Naive B cell (primary cell): ENCODE data around the gene ARID1B. TPM values are rescaled to one million over a fixed set of nuclear protein-coding genes. Genes with fewer than 3 reads are reported as not detected.

ENCODE experiments used
- ATAC-seq, 2 donors: fragments of 150-1000 bp; cut with Tn5 transposase; 2 replicates each; pipeline ENCODE4 v1.10.0; 2021; ENCODE audit warnings: low read depth in 2 of 2, mild to moderate bottlenecking in 2 of 2, moderate library complexity in 2 of 2
- DNase-seq: peaks from one replicate; pipeline ENCODE4 v3.0.0; 2022
- H3K27ac Mint-ChIP-seq, 6 donors: one replicate each; pipeline ENCODE4 v1.8.0; 2020 to 2022; ENCODE audit warnings: mild to moderate bottlenecking in 6 of 6, mixed read lengths in 6 of 6, moderate library complexity in 5 of 6, inconsistent platforms in 2 of 6
- H3K27me3 Mint-ChIP-seq, 3 donors: one replicate each; pipeline ENCODE4 v1.8.0; 2021 to 2022; ENCODE audit warnings: mixed read lengths in 3 of 3, mild to moderate bottlenecking in 1 of 3
- H3K36me3 Mint-ChIP-seq, 2 donors: one replicate each; pipeline ENCODE4 v1.8.0; 2020 to 2022; ENCODE audit warnings: mixed read lengths in 2 of 2, inconsistent platforms in 1 of 2, mild to moderate bottlenecking in 1 of 2
- H3K4me1 Mint-ChIP-seq, 3 donors: one replicate each; pipeline ENCODE4 v1.8.0; 2020 to 2022; ENCODE audit warnings: mixed read lengths in 3 of 3, inconsistent platforms in 1 of 3, mild to moderate bottlenecking in 1 of 3, moderate library complexity in 1 of 3
- H3K4me3 Mint-ChIP-seq, 8 donors: one replicate each; pipeline ENCODE4 v1.8.0; 2020 to 2022; ENCODE audit warnings: mild to moderate bottlenecking in 8 of 8, mixed read lengths in 8 of 8, moderate library complexity in 8 of 8, inconsistent platforms in 2 of 8
- H3K9me3 Mint-ChIP-seq, 7 donors: one replicate each; pipeline ENCODE4 v1.8.0; 2020 to 2022; ENCODE audit warnings: mixed read lengths in 7 of 7, mild to moderate bottlenecking in 5 of 7, inconsistent platforms in 2 of 7, moderate library complexity in 1 of 7
- polyA plus RNA-seq, 6 donors: library from polyadenylated mRNA; unstranded; fragments of 300-500 nt; fragmentation: Illumina TruSeq; gene quantifications; one replicate each; pipeline ENCODE4 v1.2.3, GENCODE V29; 2021; ENCODE audit warnings: low read depth in 6 of 6

The ARID1B gene
- polyA plus RNA-seq, 6 donors from 2014 or later: 16.6 to 44.1 (median 27.5) TPM

DNA sequence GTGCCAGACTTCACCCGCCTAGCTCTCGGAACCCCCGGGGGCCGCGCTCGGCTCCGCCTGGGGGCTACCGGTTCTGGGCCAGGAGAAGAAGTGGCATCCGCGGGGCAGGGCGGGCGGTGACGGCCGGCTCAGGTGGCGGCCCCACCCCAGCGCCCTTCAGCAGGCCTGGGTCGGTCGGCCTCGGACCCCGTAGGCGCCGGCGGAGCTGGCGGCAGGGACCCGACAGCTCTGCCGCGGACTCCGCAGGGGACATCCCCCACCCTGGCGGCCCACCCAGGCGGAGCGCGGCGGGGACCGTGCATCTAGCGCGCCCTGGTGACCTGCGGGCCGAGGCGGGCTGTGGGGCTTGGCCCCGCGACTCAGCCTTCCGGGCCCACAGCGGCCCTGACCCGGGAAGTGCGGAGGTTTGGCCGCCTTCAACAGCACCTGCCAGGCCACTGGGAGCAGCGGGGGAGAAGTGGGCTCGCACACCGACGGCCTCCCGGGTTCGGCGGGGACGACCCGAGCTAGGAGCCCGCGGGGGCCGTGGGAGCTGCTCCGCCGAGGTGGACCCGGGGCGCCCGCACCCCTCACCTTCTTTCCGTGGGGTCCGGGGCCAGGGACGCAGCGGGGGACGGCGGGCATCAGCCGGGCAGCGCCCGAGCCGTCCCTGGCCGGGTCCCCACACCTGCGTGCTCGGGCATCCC, 459.0 kb downstream of the ARID1B start:
- peak overlapping the region in 7 of 8 donors; percentile 89 to 100 (median 92) for H3K4me3 Mint-ChIP-seq
- peaks cover 0 to 5% (median 1%) of the 10 kb centered on the region in 7 donors for H3K9me3 Mint-ChIP-seq
- no peaks in the 10 kb centered on the region for H3K36me3 Mint-ChIP-seq
- peak; percentile 50 for DNase-seq
- H3K27me3 Mint-ChIP-seq: peaks cover 46 to 69% (median 61%) of the 10 kb centered on the region in 3 donors
- H3K4me1 Mint-ChIP-seq: peaks cover 14 to 30% (median 14%) of the 10 kb centered on the region in 3 donors
- ATAC-seq: peak; percentile 67 to 76
- no peak overlapping the region for H3K27ac Mint-ChIP-seq

DNA sequence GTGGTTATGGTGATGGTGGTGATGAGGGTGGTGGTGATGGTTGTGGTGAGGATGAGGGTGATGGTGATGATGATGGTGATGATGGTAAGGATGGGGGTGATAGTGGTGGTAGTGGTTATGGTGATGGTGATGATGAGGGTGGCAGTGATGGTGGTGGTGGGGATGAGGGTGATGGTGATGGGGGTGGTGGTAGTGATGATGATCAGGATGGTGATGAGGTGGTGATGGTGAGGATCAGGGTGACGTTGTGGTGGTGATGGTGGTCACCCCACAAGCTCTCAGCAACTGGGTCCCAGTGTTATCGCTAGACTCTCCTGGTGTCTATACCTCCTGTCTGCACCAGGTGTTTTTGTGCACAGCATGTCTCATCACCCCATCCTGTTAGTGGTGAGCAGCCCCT, 461.2 kb downstream of the ARID1B start:
- no peak overlapping the region for H3K4me3 Mint-ChIP-seq
- peaks cover 35 to 65% (median 58%) of the 10 kb centered on the region in 3 donors for H3K27me3 Mint-ChIP-seq
- H3K9me3 Mint-ChIP-seq: peaks cover under 1 to 7% (median 3%) of the 10 kb centered on the region in 7 donors
- no peak for DNase-seq
- H3K27ac Mint-ChIP-seq: no peak overlapping the region
- ATAC-seq: no peak
- H3K36me3 Mint-ChIP-seq: peaks cover under 1 to 1% of the 10 kb centered on the region in 2 donors
- peaks cover 14 to 30% (median 14%) of the 10 kb centered on the region in 3 donors for H3K4me1 Mint-ChIP-seq

DNA sequence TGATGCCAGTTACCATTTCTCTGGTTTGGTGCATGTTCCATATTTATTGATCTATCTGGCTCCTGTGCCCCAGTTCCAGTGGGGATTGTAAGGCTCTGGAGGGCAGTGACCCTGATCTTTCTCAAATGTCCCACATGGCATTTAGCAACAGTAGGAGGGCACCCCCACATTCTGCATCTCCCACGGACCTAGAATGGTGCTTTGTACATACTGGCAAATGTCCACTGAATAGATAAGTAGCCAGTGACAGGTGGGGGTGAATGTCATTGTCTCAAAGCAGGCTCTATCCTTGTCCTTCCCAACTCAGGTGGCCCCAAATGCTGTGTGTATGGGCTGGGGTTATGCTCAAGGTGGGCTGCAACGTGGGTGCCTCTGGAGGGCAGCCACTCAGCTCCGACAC, 462.0 kb downstream of the ARID1B start:
- peaks cover 32 to 63% (median 58%) of the 10 kb centered on the region in 3 donors for H3K27me3 Mint-ChIP-seq

DNA sequence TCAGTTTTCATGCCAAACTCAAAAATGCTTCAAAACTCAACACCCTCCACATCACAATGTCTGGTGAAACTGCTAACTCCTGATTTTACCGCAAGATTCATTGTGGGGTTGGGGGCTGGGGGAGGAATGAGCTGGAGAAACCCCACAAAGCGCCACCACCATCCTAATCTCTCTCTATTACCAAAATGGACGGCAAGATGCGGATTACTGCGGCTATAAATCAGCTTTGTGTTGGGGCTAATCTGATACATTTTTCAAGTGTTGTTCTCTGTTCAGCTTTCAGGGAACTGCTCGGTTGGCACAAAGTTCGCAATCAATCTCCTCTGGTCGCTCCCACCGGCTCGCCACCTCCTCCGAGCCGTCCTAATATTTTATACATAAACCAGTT, 462.5 kb downstream of the ARID1B start:
- DNase-seq (no peak), ATAC-seq (no peak)
- H3K36me3 Mint-ChIP-seq: peaks cover 6 to 13% of the 10 kb centered on the region in 2 donors
- no peak overlapping the region for H3K27ac Mint-ChIP-seq
- peak overlapping the region in 1 of 8 donors; percentile 57 for H3K4me3 Mint-ChIP-seq
- H3K4me1 Mint-ChIP-seq: peaks cover 11 to 22% (median 12%) of the 10 kb centered on the region in 3 donors
- H3K27me3 Mint-ChIP-seq: peaks cover 32 to 58% (median 57%) of the 10 kb centered on the region in 3 donors
- H3K9me3 Mint-ChIP-seq: peaks cover 5 to 13% (median 7%) of the 10 kb centered on the region in 7 donors

More for the DNA sequence above, 462.0 kb downstream of the ARID1B start:
- DNase-seq: no peak
- Mint-ChIP-seq H3K27ac (no peak overlapping the region), H3K4me3 (no peak overlapping the region), H3K9me3 (peaks cover 3 to 12% (median 7%) of the 10 kb centered on the region in 7 donors), H3K4me1 (peaks cover 14 to 26% (median 14%) of the 10 kb centered on the region in 3 donors), H3K36me3 (peaks cover 6 to 9% of the 10 kb centered on the region in 2 donors)
- ATAC-seq: no peak

DNA sequence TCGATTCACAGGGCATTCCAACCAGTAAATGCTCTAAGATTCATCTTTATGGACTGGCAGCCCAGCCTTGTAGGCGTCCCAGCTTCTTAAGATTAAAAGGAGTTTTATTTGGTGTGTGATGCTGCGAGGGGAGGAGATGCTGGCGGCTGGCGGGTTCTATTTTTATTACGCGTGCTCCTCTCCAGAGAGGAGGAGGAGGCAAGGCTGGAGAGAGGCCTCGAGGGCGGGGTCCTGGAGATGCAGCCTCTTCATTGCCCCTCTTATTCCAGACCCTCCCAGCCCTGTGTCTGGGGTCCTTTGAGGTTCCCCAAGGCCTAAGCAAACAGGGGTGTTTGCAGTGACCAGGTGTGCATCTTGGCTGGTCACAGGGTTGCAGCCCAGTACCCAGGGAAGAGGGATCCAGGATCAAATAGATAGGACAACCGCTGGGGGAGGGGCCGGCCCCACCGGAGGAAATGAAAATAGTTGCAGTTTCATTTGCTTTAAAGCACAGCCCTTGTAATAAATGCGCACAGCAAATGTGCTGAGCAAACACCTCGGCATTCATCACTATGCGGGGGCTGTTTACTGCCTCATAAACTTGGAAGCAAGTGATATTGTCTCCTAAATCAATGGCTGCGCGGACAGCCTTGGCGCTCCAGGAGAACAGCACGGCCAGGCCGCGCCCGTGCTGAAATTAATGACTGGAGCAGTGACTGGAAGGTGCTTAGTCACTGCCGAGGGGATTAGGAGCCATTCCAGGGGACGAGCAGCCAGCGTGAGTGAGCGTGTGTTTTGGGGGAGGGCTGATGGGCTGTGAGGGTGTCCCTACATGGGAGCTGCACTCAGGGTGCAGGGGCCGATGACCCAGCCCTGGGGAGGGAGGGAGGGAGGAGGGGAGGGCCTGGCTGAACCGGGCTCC, 463.1 kb downstream of the ARID1B start:
- Mint-ChIP-seq H3K4me3 (peak overlapping the region in 6 of 8 donors; percentile 1 to 65 (median 43)), H3K9me3 (peaks cover 6 to 13% (median 7%) of the 10 kb centered on the region in 7 donors), H3K36me3 (peaks cover 6 to 13% of the 10 kb centered on the region in 2 donors), H3K27me3 (peaks cover 28 to 52% (median 51%) of the 10 kb centered on the region in 3 donors), H3K4me1 (peaks cover 7 to 15% (median 9%) of the 10 kb centered on the region in 3 donors), H3K27ac (no peak overlapping the region)
- DNase-seq: no peak
- ATAC-seq: no peak

GRCh38 chr6:157240960-157241311, 463.8 kb downstream of the ARID1B start:
- no peak overlapping the region for H3K27ac Mint-ChIP-seq
- H3K9me3 Mint-ChIP-seq: peaks cover 6 to 13% (median 7%) of the 10 kb centered on the region in 7 donors
- H3K36me3 Mint-ChIP-seq: peaks cover 6 to 13% of the 10 kb centered on the region in 2 donors

DNA sequence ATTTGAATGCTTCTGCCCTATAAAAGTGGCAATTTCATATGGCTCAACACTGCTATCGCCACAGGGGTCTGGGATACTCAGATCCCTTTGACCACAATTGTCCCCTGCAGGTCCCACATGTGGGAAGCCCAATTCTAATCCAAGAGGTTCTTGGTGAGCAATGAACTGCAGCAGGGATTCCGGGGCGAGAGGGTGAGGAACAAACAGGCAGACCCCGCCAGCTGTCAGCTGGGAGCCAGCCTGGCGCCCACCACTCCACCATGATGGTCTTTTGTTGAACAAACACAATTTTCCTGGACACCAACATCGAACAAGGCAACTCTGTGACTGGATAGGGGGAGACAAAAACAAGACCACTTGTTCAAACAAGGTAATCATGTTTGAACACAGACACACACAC, 465.6 kb downstream of the ARID1B start:
- peaks cover 14 to 44% (median 36%) of the 10 kb centered on the region in 3 donors for H3K27me3 Mint-ChIP-seq
- H3K4me1 Mint-ChIP-seq: peaks cover 0 to 7% (median 4%) of the 10 kb centered on the region in 3 donors
- no peak for ATAC-seq
- DNase-seq: no peak
- H3K27ac Mint-ChIP-seq: no peak overlapping the region
- H3K36me3 Mint-ChIP-seq: peaks cover 6 to 13% of the 10 kb centered on the region in 2 donors
- peaks cover 6 to 15% (median 9%) of the 10 kb centered on the region in 7 donors for H3K9me3 Mint-ChIP-seq
- no peak overlapping the region for H3K4me3 Mint-ChIP-seq

More at GRCh38 chr6:157240960-157241311, 463.8 kb downstream of the ARID1B start:
- Mint-ChIP-seq H3K4me1 (peaks cover under 1 to 10% (median 4%) of the 10 kb centered on the region in 3 donors), H3K27me3 (peaks cover 23 to 46% (median 45%) of the 10 kb centered on the region in 3 donors), H3K4me3 (no peak overlapping the region)
- ATAC-seq (no peak), DNase-seq (no peak)

DNA sequence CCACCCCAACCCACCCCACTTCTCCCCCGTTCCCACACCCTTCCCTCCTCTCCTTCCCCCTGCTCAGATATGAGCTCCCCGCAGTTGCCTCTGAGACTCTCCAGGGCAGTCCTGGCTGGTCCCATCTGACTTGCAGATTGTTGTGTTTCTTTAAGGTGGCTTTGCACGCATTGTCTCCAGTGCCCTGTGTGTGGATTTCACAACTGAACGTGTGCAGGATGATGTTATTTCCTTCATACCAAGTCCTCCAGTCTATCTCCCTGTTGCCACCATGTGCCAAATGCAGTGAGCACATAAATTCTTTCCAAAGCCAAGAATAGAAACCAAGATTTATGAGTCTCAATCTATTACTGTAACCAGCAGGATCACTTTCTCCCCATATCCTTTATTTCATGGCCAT, 467.0 kb downstream of the ARID1B start:
- Mint-ChIP-seq H3K4me3 (no peak overlapping the region), H3K27me3 (peaks cover 14 to 36% (median 32%) of the 10 kb centered on the region in 3 donors), H3K4me1 (peaks cover 0 to 7% (median 4%) of the 10 kb centered on the region in 3 donors), H3K9me3 (peaks cover 9 to 26% (median 11%) of the 10 kb centered on the region in 7 donors), H3K27ac (no peak overlapping the region), H3K36me3 (peaks cover 18 to 24% of the 10 kb centered on the region in 2 donors)
- ATAC-seq (no peak), DNase-seq (no peak)

DNA sequence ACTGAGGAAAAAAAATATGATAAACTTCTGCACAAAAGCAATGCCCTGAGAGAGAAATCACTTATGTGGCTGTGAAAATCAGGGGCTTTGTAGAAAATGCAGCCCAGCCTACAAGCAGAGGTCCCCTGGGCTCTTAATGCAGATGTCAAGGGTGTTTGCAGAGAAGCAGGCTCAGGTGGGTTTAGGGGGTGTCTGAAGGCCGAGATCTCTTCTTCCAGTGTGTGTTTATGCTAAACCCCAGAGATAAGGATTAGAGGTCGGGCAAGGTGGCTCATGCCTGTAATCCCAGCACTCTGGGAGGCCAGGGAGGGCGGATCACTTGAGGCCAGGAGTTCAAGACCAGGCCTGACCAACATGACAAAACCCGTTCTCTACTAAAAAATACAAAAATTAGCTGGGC, 467.6 kb downstream of the ARID1B start:
- H3K36me3 Mint-ChIP-seq: peaks cover 18 to 24% of the 10 kb centered on the region in 2 donors
- no peak overlapping the region for H3K27ac Mint-ChIP-seq
- ATAC-seq: no peak

DNA sequence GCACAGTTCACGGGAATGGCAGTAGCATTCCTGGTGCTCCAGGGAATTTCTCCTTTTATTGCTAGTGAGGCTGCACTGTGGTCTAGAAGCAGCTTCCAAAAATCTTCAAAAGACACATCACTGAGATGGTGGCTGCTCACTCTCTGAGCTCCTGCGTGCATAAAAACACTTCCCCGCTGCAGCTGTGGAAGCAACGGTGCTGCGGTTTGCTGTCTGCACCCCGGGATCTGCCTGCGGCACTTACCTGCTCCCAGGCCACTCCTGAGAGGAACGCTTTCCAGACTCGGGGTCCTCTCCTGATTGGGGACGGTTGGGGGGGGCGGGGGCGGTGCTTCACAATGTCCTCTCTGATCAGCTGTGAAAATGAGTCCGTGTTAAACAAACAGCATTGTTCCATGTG, 468.3 kb downstream of the ARID1B start:
- no peak overlapping the region for H3K4me3 Mint-ChIP-seq
- H3K27ac Mint-ChIP-seq: no peak overlapping the region
- no peak for DNase-seq
- peaks cover 18 to 34% (median 32%) of the 10 kb centered on the region in 3 donors for H3K27me3 Mint-ChIP-seq
- H3K9me3 Mint-ChIP-seq: peaks cover 9 to 26% (median 11%) of the 10 kb centered on the region in 7 donors
- peaks cover 18 to 24% of the 10 kb centered on the region in 2 donors for H3K36me3 Mint-ChIP-seq
- H3K4me1 Mint-ChIP-seq: peaks cover 0 to 4% (median 2%) of the 10 kb centered on the region in 3 donors
- ATAC-seq: no peak

More for the DNA sequence above, 467.6 kb downstream of the ARID1B start:
- DNase-seq: no peak
- H3K4me3 Mint-ChIP-seq: no peak overlapping the region
- peaks cover 9 to 26% (median 11%) of the 10 kb centered on the region in 7 donors for H3K9me3 Mint-ChIP-seq
- peaks cover 0 to 7% (median 4%) of the 10 kb centered on the region in 3 donors for H3K4me1 Mint-ChIP-seq
- peaks cover 14 to 36% (median 32%) of the 10 kb centered on the region in 3 donors for H3K27me3 Mint-ChIP-seq

DNA sequence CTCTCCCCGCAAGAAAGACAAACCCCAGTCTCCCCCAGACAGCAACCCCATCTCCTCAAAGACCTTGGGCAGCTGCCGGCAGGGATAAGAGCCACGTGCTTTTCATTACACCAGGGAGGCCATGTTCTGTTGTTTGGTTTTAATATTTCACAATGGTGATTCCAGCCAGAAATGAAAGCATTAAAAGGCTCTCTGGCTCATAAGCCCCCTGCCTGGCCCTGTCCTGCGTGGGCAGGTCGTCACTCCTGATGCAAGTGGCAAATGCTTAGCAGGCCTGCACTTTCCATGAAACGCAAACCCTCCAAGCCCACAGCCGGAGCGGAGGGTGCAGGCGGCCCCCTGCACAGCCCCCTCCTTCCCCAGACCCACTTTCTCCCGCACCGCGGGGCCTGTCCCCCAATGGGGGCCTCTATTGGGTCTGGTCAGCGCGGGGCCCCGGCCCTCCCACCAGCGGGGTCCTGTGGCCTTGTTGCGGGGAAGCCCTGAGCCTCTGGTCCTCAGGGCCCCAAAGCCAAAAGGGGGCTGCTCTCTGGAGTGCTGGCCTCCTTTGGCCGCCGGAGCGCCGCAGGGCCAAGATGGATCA, 469.0 kb downstream of the ARID1B start:
- no peak for ATAC-seq
- H3K27ac Mint-ChIP-seq: peak overlapping the region in 1 of 6 donors; percentile 12
- H3K36me3 Mint-ChIP-seq: peaks cover 18 to 24% of the 10 kb centered on the region in 2 donors

DNA sequence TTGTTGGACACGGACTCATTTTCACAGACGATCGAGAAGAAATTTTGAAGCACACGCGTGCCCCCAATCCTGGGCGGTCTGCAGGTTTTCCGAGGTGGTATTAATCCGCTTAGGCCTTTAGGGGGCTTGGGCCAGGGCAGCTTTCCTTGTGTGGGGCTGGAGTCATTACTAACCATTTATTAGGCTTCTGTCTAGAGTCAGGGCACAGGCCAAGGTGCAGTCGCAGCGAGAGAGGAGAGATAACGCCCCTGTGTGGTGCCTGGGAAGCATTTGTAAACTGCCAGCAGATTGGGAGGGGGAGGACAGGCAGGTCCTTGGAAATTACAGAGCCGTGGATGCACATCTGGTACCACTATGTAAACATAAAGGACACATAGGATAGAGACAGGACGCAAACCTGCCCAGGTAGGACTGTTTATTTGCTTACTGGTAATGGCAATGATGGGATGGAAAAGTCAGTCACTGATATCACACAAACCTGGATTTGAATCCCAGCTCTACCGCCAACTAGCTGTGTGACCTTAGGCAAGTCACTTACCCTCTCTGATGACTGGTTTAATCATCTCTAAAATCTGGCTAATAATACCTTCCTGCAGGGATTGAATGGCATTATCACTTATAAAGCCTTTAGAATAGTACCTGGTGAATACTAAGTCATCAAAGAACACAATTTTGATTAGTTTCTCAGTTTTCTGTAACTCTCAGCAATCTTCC, 469.8 kb downstream of the ARID1B start:
- Mint-ChIP-seq H3K9me3 (peaks cover 9 to 26% (median 11%) of the 10 kb centered on the region in 7 donors), H3K27ac (peak overlapping the region in 1 of 6 donors; percentile 12), H3K36me3 (peaks cover 18 to 24% of the 10 kb centered on the region in 2 donors), H3K27me3 (peaks cover 18 to 31% (median 23%) of the 10 kb centered on the region in 3 donors), H3K4me1 (no peaks in the 10 kb centered on the region), H3K4me3 (peak overlapping the region in 1 of 8 donors; percentile 35)
- ATAC-seq: no peak
- no peak for DNase-seq

More for the DNA sequence above, 469.0 kb downstream of the ARID1B start:
- Mint-ChIP-seq H3K9me3 (peaks cover 9 to 26% (median 11%) of the 10 kb centered on the region in 7 donors), H3K27me3 (peaks cover 18 to 27% (median 26%) of the 10 kb centered on the region in 3 donors), H3K4me3 (no peak overlapping the region), H3K4me1 (no peaks in the 10 kb centered on the region)
- no peak for DNase-seq
